ENCODE data around the gene TAF5L. TPM values are rescaled to one million over a fixed set of nuclear protein-coding genes. Genes with fewer than 3 reads are reported as not detected.
A peak's percentile ranks its signal among the peaks of the same experiment; 100 is the strongest.
"Not testable (repeated sequence)": the region's sequence is repeated elsewhere in the genome, so short reads cannot be mapped to it uniquely, and the experiment has no call there.

The TAF5L gene
- total and polyA plus RNA-seq, 4 donors: 7.7 to 24.3 (median 14.8) TPM

DNA sequence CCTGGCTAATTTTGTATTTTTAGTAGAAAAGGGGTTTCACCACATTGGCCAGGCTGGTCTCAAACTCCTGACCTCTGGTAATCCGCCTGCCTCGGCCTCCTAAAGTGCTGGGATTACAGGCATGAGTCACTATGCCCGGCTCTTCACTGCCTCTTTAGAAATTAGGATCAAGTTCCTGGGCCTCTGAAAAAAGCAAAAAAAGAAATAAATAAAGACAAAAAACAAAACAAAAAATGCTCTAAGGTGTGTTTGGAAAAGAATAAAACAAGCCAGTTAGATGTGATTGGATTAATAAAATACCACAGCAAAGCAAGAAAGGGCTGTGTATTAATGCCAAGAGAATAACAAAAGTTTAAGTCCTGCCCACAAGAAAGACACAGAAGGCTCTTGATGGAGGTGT is 63.2 kb downstream of the TAF5L start:
- H3K9me3 ChIP-seq (ENCODE audit: control insufficient read depth in 4 of 4, insufficient read depth in 3 of 4, low read length in 3 of 4): peaks cover 0 to 2% (median 0%) of the 10 kb centered on the region in 4 donors
- peaks cover 0 to 3% (median 2%) of the 10 kb centered on the region in 5 donors for H3K4me1 ChIP-seq (ENCODE audit: control insufficient read depth in 5 of 5, insufficient read depth in 5 of 5, low read length in 5 of 5)
- TF ChIP-seq, protein P1, sequence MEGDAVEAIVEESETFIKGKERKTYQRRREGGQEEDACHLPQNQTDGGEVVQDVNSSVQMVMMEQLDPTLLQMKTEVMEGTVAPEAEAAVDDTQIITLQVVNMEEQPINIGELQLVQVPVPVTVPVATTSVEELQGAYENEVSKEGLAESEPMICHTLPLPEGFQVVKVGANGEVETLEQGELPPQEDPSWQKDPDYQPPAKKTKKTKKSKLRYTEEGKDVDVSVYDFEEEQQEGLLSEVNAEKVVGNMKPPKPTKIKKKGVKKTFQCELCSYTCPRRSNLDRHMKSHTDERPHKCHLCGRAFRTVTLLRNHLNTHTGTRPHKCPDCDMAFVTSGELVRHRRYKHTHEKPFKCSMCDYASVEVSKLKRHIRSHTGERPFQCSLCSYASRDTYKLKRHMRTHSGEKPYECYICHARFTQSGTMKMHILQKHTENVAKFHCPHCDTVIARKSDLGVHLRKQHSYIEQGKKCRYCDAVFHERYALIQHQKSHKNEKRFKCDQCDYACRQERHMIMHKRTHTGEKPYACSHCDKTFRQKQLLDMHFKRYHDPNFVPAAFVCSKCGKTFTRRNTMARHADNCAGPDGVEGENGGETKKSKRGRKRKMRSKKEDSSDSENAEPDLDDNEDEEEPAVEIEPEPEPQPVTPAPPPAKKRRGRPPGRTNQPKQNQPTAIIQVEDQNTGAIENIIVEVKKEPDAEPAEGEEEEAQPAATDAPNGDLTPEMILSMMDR (IDR thresholded peaks at IDR 0.05; ENCODE audit: control extremely low read depth, extremely low read depth): no peak
- no peak overlapping the region for H3K27ac ChIP-seq (ENCODE audit: low read depth in 1 of 2, low read length in 1 of 2)
- H3K36me3 ChIP-seq (ENCODE audit: control insufficient read depth in 4 of 4, insufficient read depth in 4 of 4, low read length in 4 of 4): no peaks in the 10 kb centered on the region
- ATAC-seq (ENCODE audit: insufficient read depth, low FRiP score) (no peak), DNase-seq (no peak)
- H3K27me3 ChIP-seq (ENCODE audit: control insufficient read depth in 3 of 3, insufficient read depth in 3 of 3, low read length in 2 of 3): no peaks in the 10 kb centered on the region
- no peak overlapping the region for H3K4me3 ChIP-seq
- WGBS, 2 donors: 84 to 89% methylated on average over 3 of the region's 3 CpGs
- H3K9ac ChIP-seq (ENCODE audit: insufficient read depth in 1 of 2, low read length in 2 of 2): no peak overlapping the region

DNA sequence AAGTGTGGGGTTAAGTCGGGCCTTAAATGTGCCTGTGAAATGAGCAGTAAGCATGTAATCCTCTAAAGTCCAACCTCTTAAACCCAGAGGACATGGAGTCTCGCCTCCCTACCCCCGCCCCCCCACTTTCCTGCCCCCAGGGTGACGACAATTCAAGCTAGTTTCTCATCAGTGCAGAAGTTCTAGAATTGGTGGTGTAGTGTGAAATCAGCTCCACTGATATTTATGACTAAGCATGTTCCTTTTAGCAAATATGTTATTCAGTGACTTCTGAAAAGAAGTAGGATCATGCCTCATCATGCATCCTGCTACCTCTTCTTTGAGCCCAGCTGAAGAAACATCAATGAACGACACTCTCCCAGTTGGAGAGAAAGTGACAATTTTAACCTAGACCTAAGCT is 64.8 kb downstream of the TAF5L start:
- Histone ChIP-seq H3K27me3 (ENCODE audit: control insufficient read depth in 3 of 3, insufficient read depth in 3 of 3, low read length in 2 of 3) (no peaks in the 10 kb centered on the region), H3K9me3 (ENCODE audit: control insufficient read depth in 4 of 4, insufficient read depth in 3 of 4, low read length in 3 of 4) (peaks cover 0 to 2% (median 0%) of the 10 kb centered on the region in 4 donors), H3K36me3 (ENCODE audit: control insufficient read depth in 4 of 4, insufficient read depth in 4 of 4, low read length in 4 of 4) (no peaks in the 10 kb centered on the region), H3K4me3 (no peak overlapping the region), H3K27ac (ENCODE audit: low read depth in 1 of 2, low read length in 1 of 2) (no peak overlapping the region), H3K9ac (ENCODE audit: insufficient read depth in 1 of 2, low read length in 2 of 2) (no peak overlapping the region), H3K4me1 (ENCODE audit: control insufficient read depth in 5 of 5, insufficient read depth in 5 of 5, low read length in 5 of 5) (peaks cover 2 to 16% (median 11%) of the 10 kb centered on the region in 5 donors)
- 81 to 83% methylated on average over 5 of the region's 5 CpGs for WGBS, 2 donors
- TF ChIP-seq, protein P1 (IDR thresholded peaks at IDR 0.05; ENCODE audit: control extremely low read depth, extremely low read depth): no peak
- no peak for DNase-seq
- ATAC-seq (ENCODE audit: insufficient read depth, low FRiP score): no peak

DNA sequence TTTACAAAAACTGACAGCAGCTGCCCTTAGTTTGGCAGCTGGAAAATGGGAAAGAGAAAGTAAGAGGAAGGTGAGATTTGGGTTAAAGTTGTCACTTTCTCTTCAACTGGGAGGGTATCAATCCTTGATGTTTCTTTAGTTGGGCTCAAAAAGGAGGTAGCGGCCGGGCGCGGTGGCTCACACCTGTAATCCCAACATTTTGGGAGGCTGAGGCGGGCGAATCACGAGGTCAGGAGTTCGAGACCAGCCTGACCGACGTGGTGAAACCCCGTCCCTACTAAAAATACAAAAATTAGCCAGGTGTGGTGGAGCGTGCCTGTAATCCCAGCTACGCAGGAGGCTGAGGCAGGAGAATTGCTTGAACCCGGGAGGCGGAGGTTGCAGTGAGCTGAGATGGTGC is 65.8 kb downstream of the TAF5L start:
- DNase-seq; H3K36me3 ChIP-seq (ENCODE audit: control insufficient read depth in 4 of 4, insufficient read depth in 4 of 4, low read length in 4 of 4); ATAC-seq (ENCODE audit: insufficient read depth, low FRiP score); H3K9me3 ChIP-seq (ENCODE audit: control insufficient read depth in 4 of 4, insufficient read depth in 3 of 4, low read length in 3 of 4); H3K9ac ChIP-seq (ENCODE audit: insufficient read depth in 1 of 2, low read length in 2 of 2); H3K4me3 ChIP-seq; H3K27me3 ChIP-seq (ENCODE audit: control insufficient read depth in 3 of 3, insufficient read depth in 3 of 3, low read length in 2 of 3); H3K27ac ChIP-seq (ENCODE audit: low read depth in 1 of 2, low read length in 1 of 2): not testable (repeated sequence)
- H3K4me1 ChIP-seq (ENCODE audit: control insufficient read depth in 5 of 5, insufficient read depth in 5 of 5, low read length in 5 of 5): peaks cover 2 to 16% (median 11%) of the 10 kb centered on the region in 5 donors
- WGBS, 2 donors: 90 to 93% methylated on average over 15 of the region's 15 CpGs

DNA sequence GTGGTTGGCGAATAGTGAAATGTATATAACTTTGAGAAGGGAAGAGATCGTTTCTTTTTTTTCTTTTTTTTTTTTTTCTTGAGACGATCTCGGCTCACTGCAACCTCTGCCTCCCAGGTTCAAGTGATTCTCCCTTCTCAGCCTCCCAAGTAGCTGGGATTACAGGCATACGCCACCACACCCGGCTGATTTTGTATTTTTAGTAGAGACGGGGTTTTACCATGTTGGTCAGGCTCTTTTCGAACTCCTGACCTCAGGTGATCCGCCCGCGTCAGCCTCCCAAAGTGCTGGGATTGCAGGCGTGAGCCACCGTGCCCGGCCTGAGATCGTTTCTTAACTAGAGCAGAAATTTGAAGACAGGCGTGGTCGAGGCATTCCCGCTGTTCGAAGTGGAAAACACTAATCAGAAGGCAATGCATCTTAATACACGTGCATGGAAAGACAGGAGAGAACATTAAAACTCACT is 66.6 kb downstream of the TAF5L start:
- DNase-seq: peak in 1 of 3 donors; percentile 11
- H3K27me3 ChIP-seq (ENCODE audit: control insufficient read depth in 3 of 3, insufficient read depth in 3 of 3, low read length in 2 of 3); H3K36me3 ChIP-seq (ENCODE audit: control insufficient read depth in 4 of 4, insufficient read depth in 4 of 4, low read length in 4 of 4); ATAC-seq (ENCODE audit: insufficient read depth, low FRiP score); H3K9me3 ChIP-seq (ENCODE audit: control insufficient read depth in 4 of 4, insufficient read depth in 3 of 4, low read length in 3 of 4): not testable (repeated sequence)
- peak overlapping the region; percentile 84 for H3K4me3 ChIP-seq
- peaks cover 4 to 16% (median 11%) of the 10 kb centered on the region in 5 donors for H3K4me1 ChIP-seq (ENCODE audit: control insufficient read depth in 5 of 5, insufficient read depth in 5 of 5, low read length in 5 of 5)
- peak overlapping the region; percentile 93 to 97 for H3K27ac ChIP-seq (ENCODE audit: low read depth in 1 of 2, low read length in 1 of 2)
- H3K9ac ChIP-seq (ENCODE audit: insufficient read depth in 1 of 2, low read length in 2 of 2): peak overlapping the region in 1 of 2 donors; percentile 56
- WGBS, 2 donors: 32 to 37% methylated on average over 18 to 20 of the region's 20 CpGs
